GM10266 (cell line): ENCODE measurements around the gene ACP4.
"Not testable (repeated sequence)": the region's sequence is repeated elsewhere in the genome, so short reads cannot be mapped to it uniquely, and the experiment has no call there.

Experiments
- DNase-seq: peaks from one replicate; pipeline ENCODE4 v3.0.0; 2012; ENCODE audit errors: extremely low spot score
- TF ChIP-seq, protein P1 (sequence below): IDR thresholded peaks from 2 replicates; pipeline ENCODE4 v1.5.1; 2012; ENCODE audit warnings: mild to moderate bottlenecking, low read depth; ENCODE audit not compliant: control insufficient read depth, insufficient read depth; ENCODE audit errors: missing control alignments

Gene ACP4, protein sequence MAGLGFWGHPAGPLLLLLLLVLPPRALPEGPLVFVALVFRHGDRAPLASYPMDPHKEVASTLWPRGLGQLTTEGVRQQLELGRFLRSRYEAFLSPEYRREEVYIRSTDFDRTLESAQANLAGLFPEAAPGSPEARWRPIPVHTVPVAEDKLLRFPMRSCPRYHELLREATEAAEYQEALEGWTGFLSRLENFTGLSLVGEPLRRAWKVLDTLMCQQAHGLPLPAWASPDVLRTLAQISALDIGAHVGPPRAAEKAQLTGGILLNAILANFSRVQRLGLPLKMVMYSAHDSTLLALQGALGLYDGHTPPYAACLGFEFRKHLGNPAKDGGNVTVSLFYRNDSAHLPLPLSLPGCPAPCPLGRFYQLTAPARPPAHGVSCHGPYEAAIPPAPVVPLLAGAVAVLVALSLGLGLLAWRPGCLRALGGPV

DNA sequence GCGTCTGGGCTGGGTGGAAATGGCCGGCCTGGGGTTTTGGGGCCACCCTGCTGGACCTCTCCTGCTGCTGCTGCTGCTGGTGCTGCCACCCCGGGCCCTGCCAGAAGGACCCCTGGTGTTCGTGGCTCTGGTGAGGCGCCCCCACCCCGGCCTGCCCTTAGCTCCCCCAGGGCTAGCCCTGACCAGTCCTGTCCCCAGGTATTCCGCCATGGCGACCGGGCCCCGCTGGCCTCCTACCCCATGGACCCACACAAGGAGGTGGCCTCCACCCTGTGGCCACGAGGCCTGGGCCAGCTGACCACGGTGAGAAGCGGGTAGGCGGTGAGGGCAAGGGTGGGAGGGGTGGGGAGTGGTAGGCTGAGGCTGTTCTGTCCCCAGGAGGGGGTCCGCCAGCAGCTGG lies at the start of gene ACP4:
Gene ACP4 (plus strand): TSS at position 20 of the 400 bp plus-strand sequence. CDS start 0 bp downstream, at position 20.
- TF ChIP-seq, protein P1, sequence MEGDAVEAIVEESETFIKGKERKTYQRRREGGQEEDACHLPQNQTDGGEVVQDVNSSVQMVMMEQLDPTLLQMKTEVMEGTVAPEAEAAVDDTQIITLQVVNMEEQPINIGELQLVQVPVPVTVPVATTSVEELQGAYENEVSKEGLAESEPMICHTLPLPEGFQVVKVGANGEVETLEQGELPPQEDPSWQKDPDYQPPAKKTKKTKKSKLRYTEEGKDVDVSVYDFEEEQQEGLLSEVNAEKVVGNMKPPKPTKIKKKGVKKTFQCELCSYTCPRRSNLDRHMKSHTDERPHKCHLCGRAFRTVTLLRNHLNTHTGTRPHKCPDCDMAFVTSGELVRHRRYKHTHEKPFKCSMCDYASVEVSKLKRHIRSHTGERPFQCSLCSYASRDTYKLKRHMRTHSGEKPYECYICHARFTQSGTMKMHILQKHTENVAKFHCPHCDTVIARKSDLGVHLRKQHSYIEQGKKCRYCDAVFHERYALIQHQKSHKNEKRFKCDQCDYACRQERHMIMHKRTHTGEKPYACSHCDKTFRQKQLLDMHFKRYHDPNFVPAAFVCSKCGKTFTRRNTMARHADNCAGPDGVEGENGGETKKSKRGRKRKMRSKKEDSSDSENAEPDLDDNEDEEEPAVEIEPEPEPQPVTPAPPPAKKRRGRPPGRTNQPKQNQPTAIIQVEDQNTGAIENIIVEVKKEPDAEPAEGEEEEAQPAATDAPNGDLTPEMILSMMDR = no peak
- DNase-seq = no peak

DNA sequence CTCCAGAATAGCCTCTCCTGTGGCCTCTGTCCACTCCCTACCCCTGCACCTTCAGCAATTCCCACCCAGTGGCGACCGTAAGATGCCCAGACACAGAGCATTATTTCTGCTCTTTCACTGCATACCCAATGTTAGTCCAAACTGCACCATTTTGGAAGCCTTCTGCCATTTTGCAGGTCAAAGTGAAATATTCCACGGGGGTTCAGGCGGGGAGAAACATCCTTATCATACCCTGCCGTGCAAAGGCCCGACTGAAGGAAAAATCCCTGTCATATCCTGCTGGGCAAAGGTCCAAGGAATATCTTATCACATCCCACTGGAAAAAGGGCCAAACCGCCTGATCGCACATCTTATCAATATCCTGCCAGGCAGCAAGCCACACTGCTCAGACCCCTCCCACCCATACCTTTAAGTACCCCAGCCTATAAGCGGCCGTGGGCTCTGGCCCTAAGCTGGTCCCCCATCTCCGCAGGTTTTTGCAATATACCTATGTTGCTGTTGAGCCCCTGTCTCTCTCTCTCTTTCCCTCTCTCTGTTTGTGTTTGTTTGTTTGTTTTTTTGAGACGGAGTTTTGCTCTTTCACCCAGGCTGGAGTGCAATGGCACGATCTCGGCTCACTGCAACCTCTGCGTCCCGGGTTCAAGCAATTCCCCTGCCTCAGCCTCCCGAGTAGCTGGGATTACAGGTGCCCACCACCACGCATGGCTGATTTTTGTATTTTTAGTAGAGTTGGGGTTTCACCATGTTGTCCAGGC lies 48.9 kb upstream of the ACP4 start:
- no peak for DNase-seq
- TF ChIP-seq, protein P1 = no peak

DNA sequence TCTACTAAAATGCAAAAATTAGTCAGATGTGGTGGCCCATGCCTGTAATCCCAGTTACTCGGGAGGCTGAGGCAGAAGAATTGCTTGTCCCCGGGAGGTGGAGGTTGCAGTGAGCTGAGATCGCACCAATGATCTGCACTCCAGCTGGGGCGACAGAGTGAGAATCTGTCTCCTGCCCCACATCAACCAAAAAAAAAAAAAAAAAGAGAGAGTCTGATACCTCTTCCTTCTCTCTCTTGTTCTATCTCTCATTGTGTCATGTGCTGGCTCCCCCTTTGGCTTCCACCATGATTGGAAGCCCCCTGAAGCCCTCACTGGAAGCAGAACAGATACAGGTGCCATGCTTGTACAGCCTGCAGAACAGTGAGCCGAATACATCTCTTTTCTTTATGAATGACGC lies 46.7 kb upstream of the ACP4 start:
- TF ChIP-seq, protein P1 = no peak
- no peak for DNase-seq

DNA sequence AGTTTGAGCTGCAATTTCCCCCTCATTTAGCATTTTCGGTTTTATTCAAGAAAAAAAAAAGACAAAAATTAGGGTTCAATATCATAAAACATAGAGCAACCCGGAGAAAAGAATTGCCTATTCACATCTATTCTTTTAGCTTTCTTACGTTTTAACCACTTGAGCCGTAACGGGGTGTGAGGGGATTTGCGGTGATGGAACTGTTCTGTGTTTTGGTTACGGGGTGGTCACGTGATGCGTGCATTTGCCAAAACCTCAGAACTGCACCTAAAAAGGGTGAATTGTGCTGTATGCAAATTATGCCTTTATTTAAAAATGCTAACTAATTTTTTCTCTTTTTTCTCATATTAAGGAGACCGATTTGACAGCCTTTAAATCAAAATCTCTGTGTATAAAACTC lies 45.0 kb upstream of the ACP4 start:
- DNase-seq = no peak
- TF ChIP-seq, protein P1 = no peak

DNA sequence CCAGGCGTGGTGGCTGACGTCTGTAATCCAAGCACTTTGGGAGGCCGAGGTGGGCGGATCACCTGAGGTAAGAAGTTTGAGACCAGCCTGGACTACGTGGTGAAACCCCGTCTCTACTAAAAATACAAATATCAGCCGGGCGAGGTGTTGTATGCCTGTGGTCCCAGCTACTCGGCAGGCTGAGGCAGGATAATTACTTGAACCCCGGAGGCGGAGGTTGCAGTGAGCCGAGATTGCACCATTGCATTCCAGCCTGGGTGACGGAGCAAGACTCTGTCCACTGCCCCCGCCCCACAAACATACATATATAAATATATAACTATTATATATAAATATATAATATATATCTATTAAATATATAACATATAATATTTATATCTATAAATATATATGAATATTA lies 43.1 kb upstream of the ACP4 start:
- not testable (repeated sequence) for DNase-seq

DNA sequence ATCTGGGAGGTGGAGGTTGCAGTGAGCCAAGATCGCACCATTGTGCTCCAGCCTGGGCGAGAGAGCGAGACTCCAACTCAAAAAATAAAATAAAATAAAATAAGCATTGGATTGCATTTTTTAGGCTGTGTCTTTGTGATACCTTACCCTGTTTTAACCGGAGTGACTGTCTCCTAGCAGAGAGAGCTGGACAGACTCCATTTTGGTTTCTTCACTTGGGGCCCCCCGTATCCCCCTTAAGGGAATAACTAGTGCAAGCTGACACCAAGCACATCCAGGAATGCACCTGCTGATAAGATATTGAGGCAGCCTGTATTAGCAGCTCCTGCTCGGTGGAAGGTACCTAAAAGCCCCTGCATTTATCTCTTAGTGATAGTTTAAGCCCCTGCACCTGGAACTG lies 40.7 kb upstream of the ACP4 start:
- no peak for DNase-seq
- TF ChIP-seq, protein P1 = no peak

DNA sequence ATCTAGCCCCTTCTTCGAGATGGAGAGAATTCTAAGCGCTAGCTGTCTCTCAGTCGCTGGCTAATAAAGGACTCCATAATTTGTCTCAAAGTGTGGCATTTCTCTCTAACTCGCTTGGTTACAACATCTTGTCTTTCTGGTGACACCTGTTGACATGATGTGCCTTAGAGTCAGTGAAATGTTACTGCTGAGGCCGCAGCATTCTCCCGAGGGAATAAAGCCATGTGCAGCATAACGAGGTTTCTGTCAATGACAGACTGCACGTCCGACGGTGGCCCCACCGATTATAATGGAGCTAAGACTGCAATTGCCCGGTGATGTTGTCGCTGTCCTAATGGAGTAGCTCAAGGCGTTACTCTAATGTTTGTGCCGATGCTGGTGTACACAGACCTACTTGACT lies 40.2 kb upstream of the ACP4 start:
- no peak for DNase-seq
- TF ChIP-seq, protein P1 = no peak
